HG03457 (cell line): ENCODE data around the gene KIF21B.

ENCODE experiments used
- ATAC-seq: cut with Tn5 transposase; IDR thresholded peaks from one replicate; pipeline ENCODE4 v1.9.1; 2021; ENCODE audit warnings: moderate number of reproducible peaks; ENCODE audit not compliant: unreplicated experiment

Gene KIF21B

GRCh38 chr1:200998323-200998722, 25.2 kb downstream of the KIF21B start:
- no peak for ATAC-seq

DNA sequence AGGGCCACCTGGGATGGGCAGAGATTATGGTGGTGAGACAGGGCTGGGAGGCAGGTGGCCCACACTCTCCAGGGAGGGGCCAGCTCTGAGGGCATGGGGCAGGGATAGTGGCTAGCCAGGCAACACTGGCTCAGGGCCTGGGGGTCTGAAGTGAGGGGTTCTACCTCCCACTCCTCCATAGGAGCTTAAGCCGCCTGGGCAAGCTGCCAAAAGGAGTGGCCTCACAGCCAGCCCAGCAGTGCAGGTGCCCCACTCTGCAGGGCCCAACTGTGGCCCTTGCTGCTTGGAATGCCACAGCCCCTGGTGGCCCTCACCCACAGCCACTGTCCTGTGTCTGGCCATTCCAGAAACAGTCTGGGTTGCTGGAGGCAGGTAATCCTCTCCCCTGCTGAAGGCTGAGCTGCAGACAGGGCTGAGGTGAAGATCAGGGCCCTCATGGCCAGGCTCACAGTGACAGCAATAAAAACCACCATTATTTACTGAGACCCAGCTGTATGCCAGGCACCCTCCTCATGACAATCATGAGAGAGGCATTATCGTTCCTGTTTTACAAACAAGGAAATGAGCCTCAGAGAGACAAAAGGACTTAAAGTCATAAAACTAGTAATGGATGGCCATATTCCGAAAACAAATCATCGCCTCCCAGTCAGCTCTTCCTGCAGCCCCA, 31.0 kb downstream of the KIF21B start:
- no peak for ATAC-seq

- ATAC-seq: no peak
These were observed 32.4 kb downstream of the KIF21B start for GRCh38 chr1:200991097-200991614.

DNA sequence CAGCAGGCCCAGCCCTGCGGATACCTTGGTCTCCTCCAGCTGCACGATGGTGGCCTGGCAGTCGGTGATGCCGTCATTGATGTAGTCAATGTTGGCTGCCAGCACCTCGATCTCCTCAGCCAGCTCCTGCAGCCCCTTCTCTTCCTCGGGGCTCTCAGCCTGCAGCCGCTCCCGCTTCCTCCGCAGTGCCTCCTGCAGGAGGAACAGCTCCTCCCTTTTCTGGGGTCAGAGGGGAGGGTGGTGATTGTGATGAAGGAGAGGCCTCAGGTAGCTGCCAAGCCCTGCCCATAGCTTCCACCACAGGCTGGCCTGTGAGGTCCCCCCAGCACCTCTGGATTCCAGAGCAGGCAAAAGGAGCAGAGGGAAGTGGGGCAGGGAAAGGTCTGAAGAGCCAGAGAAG, 33.4 kb downstream of the KIF21B start:
- no peak for ATAC-seq

- no peak for ATAC-seq
These were observed 34.2 kb downstream of the KIF21B start for GRCh38 chr1:200989337-200989736.

- ATAC-seq: no peak
These were observed 34.8 kb downstream of the KIF21B start for GRCh38 chr1:200988693-200989092.

- ATAC-seq: no peak
These were observed 38.0 kb downstream of the KIF21B start for GRCh38 chr1:200985481-200985880.

DNA sequence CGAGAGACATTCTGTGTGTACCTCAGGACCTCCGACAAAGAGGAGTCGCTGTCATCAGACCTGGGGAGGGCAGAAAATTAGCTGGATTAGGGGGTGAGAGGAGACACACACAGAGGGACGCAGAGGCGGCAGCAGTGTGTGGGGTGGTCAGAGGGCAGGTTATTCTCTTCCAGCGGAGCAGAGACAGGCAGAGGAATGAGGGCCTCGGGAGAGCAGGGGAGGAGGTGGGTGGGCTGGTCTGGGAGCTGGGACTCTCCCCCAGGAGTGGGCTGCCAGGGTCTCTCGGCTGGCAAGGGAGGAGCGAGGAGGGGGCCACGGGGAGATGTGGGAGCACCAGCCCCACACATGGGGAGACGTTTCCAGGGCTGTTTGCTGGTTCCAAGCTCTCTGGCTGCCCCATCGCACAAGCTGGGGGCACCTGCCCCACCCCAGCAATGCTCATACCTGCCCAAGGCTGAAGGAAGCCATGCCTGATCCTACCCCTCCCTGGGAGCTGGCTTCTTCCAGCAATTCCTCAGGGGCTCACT, 40.4 kb downstream of the KIF21B start:
- ATAC-seq: no peak

GRCh38 chr1:200982071-200982945, 41.2 kb downstream of the KIF21B start:
- no peak for ATAC-seq

DNA sequence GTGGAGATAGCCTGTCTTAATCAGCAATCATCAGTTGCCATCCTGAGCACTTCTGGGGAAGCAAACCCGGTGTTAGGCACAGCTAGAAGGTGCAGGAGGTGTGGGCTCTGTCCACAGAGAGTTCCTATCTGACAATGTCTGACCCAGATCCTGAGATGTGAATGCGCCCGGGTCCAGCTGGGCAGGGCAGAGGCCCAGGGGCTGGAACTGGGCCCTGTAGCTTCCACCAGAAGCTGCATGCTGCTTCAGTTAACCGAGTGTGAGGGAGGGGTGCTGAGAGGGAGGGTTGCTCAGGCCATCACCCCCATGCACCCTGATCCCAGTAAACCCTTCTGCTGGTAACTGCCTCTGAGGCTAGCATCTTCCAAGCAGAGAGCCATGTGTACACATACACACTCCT, 42.2 kb downstream of the KIF21B start:
- ATAC-seq: no peak

- no peak for ATAC-seq
These were observed 42.6 kb downstream of the KIF21B start for GRCh38 chr1:200980873-200981272.

DNA sequence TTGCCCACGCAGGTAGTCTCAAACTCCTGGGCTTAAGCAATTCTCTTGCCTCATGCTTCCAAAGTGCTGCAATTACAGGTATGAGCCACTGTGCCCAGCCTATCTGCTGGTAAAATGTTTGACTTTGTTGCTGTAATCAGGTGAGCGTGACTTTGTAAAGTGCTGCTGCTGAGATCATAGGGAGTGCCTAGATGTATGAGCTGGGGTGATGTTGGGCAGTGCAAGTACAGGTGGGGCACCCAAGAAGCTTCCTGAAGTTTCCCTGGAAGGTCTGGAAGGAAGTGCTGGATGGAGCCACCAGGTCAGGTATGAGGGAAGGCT, 43.1 kb downstream of the KIF21B start:
- no peak for ATAC-seq

GRCh38 chr1:200979574-200980451, 43.7 kb downstream of the KIF21B start:
- ATAC-seq: no peak

DNA sequence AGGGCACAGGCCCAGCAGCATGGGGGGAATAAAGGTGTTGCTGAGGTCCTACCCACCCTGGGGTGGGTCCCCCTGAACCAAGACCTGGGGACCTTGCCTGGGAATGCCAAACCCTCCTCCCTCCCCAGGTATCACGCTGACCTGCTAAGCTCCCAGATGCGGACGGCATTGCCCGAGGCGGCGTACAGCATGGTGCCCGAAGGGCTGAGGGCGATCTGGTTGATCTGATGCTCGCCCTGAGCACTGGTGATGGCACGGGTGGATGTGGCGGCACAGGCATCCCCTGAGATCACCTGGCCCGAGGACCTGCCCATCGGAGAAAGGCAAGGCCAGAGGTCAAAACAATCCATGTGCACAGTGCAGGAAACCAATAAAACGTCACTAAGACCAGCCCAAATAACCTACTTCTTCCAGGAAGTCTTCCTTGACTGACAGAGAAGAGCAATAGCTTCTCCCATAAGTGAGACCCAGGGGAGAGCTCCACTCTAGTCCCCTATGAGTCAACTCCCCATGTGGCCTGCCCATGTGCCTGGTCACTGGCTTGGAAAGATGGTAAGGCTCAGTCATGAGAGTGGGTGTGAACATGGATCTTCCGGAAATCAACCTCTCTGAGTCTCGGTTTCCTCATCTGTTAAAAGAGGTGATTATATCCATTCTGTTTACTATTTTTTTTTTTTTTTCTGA, 46.3 kb downstream of the KIF21B start:
- ATAC-seq: no peak

DNA sequence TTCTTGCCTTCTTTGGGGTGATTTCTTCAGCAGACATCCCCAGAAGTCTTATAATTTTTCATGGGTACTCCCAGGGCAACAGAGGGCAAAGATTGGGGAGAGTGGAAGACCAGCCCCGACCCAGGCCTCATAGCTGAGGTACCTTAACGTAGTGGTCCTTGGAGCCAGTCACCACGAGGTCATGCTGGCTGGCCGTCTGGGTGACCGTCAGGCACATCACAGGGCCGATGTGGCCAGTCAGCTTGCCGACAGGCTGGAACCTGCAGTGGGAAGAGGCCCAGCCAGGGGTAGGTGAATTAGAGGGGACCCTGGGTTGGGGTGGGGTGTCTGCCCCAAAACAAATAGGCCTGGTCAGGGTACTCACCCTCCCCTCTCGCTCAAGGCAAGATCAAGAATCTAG, 46.9 kb downstream of the KIF21B start:
- ATAC-seq: no peak

GRCh38 chr1:200975458-200975857, 48.1 kb downstream of the KIF21B start:
- ATAC-seq: no peak

DNA sequence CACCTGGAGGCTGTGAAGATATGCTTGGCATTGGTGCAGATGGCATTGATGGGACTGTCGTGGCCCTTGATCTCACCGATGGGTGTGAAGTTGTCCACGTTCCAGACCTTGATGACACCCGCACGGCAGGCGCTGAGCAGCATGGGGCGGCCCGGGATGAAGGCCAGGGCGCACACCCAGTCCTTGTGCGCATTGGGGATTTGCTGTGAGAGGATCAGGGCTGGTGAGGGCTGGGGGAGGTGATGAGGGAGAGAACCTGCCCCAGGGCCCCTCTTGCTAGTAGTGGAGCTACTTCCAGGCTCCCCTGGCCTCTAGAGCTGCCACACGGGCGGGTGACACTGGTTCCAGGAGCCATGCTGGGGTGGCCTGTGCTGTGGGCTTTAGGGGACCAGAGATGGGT, 48.8 kb downstream of the KIF21B start:
- ATAC-seq: no peak

- no peak for ATAC-seq
These were observed 49.4 kb downstream of the KIF21B start for GRCh38 chr1:200973937-200974657.

DNA sequence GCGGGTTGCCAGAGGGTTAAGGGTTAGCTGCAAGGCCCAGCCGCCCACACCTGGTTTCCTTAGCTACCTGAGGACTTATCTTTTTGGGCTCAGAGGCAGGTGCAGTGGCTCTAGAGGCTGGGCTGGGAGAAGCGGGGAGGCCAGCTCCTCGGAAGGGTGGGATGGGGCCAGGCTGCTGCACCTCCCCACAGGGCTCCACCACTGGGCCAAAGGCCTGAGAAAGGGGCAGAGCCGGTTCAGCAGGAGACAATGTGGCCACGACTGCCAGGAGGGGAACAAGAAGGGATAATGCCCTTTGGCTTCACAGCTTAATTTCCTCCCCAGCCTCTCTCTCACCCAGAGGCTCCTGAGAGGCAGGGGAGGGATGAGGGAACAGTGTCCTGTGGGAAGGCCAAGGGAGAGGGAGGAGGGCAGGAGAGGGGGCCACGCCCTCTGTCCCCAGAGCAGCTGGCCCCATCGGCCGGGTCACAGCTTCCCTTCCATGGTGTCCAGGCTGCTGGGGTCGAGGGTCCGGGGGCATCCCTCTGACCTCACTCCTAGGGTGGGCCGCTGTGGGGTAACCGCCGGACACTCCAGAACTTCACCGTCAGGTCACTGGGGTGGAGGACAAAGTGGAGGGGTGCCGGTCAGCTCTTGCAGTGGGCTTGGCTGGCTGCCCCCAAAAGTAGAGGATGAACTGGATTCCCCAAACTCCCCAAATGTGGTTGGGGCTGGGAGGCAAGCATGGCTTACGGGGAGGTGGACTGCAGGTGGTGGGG, 50.4 kb downstream of the KIF21B start:
- ATAC-seq: no peak
